IPS-20b (cell line): ENCODE measurements around the gene GAMT.

Experiments used
- H3K27ac ChIP-seq: one replicate; pipeline ENCODE4 v1.5.1; 2013; ENCODE audit warnings: low read length
- H3K27me3 ChIP-seq: 2 replicates; pipeline ENCODE4 v1.6.1; 2013; ENCODE audit warnings: mild to moderate bottlenecking, low read length, inconsistent platforms; ENCODE audit not compliant: insufficient read depth
- H3K36me3 ChIP-seq: 2 replicates; pipeline ENCODE4 v1.6.1; 2013; ENCODE audit warnings: low read depth, mild to moderate bottlenecking, inconsistent platforms, low read length, moderate library complexity; ENCODE audit not compliant: insufficient read depth
- H3K4me1 ChIP-seq: 2 replicates; pipeline ENCODE4 v1.6.1; 2013; ENCODE audit warnings: mild to moderate bottlenecking, control low read depth, inconsistent platforms, low read length, moderate library complexity; ENCODE audit not compliant: insufficient read depth
- H3K4me3 ChIP-seq: 2 replicates; pipeline ENCODE4 v1.5.1; 2013; ENCODE audit warnings: mild to moderate bottlenecking, low read length, inconsistent platforms
- H3K9ac ChIP-seq: 2 replicates; pipeline ENCODE4 v1.6.1; 2013; ENCODE audit warnings: low read depth, mild to moderate bottlenecking, inconsistent platforms, low read length, moderate library complexity
- H3K9me3 ChIP-seq: 2 replicates; pipeline ENCODE4 v1.6.1; 2013; ENCODE audit warnings: mild to moderate bottlenecking, low read depth, low read length, inconsistent platforms; ENCODE audit not compliant: insufficient read depth

The GAMT gene

DNA sequence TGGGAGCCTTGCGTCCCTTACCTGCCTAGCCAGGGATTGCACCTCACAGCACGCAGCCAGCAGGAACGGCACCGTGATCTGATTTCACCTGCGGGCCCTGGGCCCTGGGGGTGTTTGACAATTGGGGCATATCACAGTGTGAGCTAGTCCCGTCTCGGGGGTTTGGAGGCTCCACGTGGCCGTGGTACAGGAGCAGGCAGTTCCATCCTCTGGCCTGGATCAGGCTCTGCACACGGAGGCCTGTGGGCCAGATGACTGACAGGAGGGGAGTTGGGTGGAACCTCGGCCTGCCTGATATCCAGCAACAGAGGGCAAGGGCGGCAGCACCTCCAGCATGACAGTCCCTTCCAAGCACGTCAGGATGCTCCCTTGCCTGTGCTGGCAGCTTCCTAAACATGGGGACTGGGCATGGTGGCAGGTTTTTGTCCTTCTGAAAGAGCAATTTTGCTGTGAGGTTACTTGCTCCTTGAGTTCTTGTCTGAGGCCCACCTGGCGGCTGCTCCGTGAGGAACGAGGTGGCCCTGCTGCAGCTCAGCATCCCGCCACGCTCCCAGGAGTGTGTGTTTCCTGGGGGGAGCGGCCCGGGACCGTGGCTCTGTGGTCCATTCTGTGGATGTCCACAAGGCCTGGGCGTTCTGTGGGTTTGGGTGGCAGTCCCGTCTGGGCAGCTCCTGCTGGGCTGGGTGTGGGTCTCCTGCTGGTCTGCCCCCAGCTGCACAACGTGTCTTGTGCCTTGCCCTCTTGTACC lies 30.6 kb upstream of the GAMT start:
- Histone ChIP-seq H3K27ac (no peak overlapping the region), H3K9me3 (no peaks in the 10 kb centered on the region), H3K4me3 (no peak overlapping the region), H3K36me3 (peaks cover 73% of the 10 kb centered on the region), H3K4me1 (no peaks in the 10 kb centered on the region), H3K9ac (no peak overlapping the region), H3K27me3 (no peaks in the 10 kb centered on the region)

DNA sequence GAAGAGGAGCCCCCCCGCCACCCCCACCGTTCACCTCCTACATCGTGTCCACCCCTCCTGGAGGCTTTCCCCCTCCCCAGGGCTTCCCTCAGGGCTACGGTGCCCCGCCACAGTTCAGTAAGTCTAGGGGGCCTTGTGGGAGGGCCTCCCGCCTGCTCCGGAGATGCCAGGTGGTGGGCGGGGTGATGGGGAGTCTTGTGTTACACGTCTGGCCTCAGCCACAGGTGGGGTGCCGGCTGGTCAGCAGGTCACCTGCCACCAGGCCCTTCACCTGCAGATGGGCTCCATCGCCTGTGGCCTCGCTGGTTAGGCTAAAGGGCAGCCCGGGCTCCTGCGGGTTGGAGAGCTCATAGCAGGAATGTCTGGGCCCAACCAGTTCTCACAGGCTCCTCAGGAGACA lies 28.9 kb upstream of the GAMT start:
- H3K36me3 ChIP-seq, result peaks cover 85% of the 10 kb centered on the region

DNA sequence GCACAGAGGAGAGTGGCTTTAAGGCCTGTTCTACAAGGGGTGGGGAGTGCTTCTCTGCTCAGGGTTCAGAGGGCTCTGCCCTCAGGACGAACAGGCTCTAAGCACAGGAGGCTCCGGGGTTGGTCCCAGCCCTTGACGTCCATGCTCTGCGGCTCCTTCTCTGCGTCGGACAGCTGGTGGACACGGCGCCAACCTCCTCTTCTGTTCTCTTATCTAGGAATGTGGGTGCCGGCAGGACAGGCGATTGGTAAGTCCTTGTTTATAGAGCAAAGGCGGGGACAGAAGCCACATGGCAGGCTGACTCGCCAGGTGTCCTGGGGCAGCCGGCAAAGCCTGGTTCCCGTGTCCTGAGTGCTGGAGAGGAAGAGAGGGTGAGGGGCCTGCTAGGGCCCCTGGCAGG lies 28.4 kb upstream of the GAMT start:
- Histone ChIP-seq H3K4me3 (no peak overlapping the region), H3K27ac (no peak overlapping the region), H3K27me3 (no peaks in the 10 kb centered on the region), H3K9me3 (no peaks in the 10 kb centered on the region), H3K36me3 (peaks cover 88% of the 10 kb centered on the region), H3K4me1 (no peaks in the 10 kb centered on the region), H3K9ac (no peak overlapping the region)

More for the DNA sequence above, 28.9 kb upstream of the GAMT start:
- H3K9me3 ChIP-seq, result no peaks in the 10 kb centered on the region
- no peak overlapping the region for H3K9ac ChIP-seq
- no peak overlapping the region for H3K4me3 ChIP-seq
- H3K27me3 ChIP-seq, result no peaks in the 10 kb centered on the region
- no peaks in the 10 kb centered on the region for H3K4me1 ChIP-seq
- H3K27ac ChIP-seq, result no peak overlapping the region

DNA sequence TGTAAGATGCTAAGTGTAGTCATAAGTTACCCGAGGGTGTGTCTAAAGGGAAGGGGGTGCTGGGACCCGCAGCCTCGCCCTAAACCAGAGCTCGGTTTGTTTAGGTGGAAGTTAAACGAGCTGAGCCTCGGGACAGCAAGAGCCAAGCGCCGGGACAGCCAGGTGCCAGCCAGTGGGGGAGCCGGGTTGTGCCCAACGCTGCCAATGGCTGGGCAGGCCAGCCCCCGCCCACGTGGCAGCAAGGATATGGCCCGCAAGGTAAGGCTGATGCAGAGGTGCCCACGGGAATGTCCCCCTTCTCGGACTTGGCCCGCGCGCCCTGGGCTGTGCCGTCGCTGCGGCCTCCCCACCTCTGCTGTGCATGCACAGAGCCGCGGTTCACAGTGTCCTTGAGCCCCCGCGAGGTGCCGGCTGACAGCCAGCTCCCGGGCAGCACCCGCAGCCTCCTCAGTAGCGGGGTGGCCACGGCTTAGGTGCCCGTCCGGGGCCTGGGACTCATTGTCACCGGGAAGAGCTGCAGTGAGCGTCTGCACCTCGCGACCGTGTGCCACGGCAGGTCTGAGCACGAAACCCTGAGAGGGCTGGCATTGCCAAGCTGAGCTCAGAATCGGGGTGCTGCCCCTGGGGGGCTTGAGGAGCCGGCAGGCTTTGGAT lies 27.5 kb upstream of the GAMT start:
- Histone ChIP-seq H3K9ac (no peak overlapping the region), H3K9me3 (no peaks in the 10 kb centered on the region), H3K4me3 (no peak overlapping the region), H3K36me3 (peaks cover 88% of the 10 kb centered on the region), H3K27me3 (no peaks in the 10 kb centered on the region), H3K27ac (no peak overlapping the region), H3K4me1 (no peaks in the 10 kb centered on the region)

DNA sequence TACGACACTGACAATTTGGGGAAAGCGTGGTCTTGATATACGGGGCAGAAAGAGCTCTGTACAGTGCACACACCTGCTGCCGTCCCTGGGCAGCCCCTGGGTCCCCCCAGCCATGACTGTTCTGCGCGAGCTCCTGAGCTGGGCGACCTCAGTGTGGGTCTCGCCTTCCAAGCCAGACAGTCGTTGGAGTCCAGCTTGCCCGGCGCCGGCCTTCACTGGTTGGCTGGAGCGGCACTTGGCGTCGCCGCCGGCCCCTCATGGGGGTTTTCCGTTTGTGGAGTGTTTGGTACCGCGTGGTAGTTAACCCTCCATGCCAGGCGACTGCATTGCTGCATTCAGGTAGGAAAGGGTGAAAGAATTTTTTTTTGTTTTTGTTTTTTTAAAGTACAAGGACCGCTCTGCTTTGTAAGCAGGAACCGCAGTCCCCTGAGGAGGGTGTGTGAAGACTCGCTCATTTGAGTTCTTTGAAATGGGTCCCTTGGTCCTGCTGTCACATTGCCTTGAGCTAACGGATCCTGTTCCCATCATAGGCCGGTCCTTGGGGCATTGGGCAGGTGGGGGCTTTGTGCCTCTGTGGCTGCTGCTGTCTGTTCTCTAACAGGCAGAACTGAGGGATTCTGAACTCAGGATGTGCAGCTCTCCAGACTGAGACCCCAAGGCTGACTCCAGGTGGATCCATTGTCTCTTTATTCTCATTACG lies 26.0 kb upstream of the GAMT start:
- no peaks in the 10 kb centered on the region for H3K9me3 ChIP-seq
- no peak overlapping the region for H3K4me3 ChIP-seq

DNA sequence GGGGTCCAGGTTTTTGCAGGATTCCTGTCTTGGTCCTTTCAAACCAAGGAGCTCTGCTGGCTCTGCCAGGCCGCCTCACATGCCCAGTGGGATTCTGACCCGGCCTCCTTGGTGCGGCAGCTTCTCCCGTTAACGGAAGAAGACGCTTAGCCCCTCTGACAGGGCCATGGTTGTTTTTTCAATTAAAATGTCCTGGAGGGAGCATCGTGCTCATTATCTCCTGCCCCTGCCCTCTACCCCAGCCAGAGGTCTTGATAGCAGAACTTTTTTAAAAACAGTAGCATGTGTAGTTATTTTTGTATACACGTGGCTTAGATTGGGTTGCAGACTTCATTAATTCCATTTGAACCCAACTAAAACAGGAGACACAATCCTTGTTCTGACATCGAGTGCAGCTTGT lies 25.4 kb upstream of the GAMT start:
- H3K9ac ChIP-seq, result no peak overlapping the region
- no peaks in the 10 kb centered on the region for H3K9me3 ChIP-seq
- no peaks in the 10 kb centered on the region for H3K27me3 ChIP-seq
- no peaks in the 10 kb centered on the region for H3K4me1 ChIP-seq
- peaks cover 91% of the 10 kb centered on the region for H3K36me3 ChIP-seq
- no peak overlapping the region for H3K4me3 ChIP-seq
- H3K27ac ChIP-seq, result no peak overlapping the region

More for the DNA sequence above, 26.0 kb upstream of the GAMT start:
- no peaks in the 10 kb centered on the region for H3K4me1 ChIP-seq
- H3K9ac ChIP-seq, result no peak overlapping the region
- no peak overlapping the region for H3K27ac ChIP-seq
- peaks cover 91% of the 10 kb centered on the region for H3K36me3 ChIP-seq
- H3K27me3 ChIP-seq, result no peaks in the 10 kb centered on the region

DNA sequence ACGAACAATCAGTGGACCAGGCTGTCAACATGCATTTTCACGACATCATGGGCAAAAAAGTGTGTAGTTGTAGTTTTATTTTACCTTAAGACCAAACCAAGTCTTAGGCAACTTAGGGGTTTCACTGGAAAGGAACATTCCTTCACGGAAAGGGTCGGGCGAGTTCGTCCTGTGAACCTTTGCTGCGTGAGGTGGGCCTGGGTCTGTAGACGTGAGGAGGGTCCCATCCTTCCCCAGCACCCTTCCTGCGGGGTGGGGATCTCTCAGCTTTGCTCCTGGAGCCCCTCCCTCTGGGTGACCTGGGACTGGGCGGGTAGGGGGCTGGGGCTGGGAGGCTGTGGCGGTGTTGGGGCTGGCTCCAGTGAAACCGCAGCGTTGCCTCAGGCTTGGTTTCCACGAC lies 24.6 kb upstream of the GAMT start:
- Histone ChIP-seq H3K4me3 (no peak overlapping the region), H3K9ac (no peak overlapping the region), H3K27me3 (no peaks in the 10 kb centered on the region), H3K9me3 (no peaks in the 10 kb centered on the region), H3K36me3 (peaks cover 94% of the 10 kb centered on the region), H3K4me1 (no peaks in the 10 kb centered on the region), H3K27ac (no peak overlapping the region)

DNA sequence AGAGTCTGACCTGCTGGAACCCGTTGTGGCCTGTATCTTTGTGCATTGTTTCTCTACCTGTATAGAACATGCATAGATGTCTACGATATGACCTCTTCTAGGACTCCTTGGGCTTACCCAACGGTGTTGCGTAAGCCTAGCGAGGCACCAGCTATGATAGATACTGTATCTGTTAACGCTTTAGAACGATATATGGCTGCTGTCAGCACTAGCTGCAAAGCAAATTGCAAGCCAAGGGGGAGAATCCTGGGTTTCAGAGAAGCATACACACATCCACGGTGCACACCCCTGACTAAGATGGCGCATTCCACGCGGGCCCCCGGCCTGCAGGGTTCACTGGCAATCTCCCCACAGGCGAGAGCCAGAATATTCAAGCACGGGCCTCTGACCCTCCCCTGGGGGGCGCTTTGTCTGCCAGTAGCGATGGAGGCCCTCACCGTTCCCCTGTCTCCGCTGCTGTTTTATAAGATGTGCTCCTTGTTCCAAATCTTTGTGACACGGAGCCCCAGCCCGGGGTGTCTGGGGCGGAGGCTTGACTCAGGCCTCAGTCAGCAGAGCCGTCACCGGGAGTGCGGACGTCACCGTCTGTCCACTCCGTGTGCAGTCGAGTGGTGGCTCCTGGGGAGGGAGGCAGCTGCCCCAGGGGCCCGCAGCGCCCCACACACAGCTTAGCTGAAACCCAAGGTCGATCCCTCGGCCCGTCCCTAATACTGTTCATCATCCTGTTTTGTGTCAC lies 23.9 kb upstream of the GAMT start:
- Histone ChIP-seq H3K9ac (no peak overlapping the region), H3K27me3 (no peaks in the 10 kb centered on the region), H3K36me3 (peaks cover 98% of the 10 kb centered on the region), H3K27ac (no peak overlapping the region), H3K4me1 (no peaks in the 10 kb centered on the region), H3K4me3 (no peak overlapping the region), H3K9me3 (no peaks in the 10 kb centered on the region)

DNA sequence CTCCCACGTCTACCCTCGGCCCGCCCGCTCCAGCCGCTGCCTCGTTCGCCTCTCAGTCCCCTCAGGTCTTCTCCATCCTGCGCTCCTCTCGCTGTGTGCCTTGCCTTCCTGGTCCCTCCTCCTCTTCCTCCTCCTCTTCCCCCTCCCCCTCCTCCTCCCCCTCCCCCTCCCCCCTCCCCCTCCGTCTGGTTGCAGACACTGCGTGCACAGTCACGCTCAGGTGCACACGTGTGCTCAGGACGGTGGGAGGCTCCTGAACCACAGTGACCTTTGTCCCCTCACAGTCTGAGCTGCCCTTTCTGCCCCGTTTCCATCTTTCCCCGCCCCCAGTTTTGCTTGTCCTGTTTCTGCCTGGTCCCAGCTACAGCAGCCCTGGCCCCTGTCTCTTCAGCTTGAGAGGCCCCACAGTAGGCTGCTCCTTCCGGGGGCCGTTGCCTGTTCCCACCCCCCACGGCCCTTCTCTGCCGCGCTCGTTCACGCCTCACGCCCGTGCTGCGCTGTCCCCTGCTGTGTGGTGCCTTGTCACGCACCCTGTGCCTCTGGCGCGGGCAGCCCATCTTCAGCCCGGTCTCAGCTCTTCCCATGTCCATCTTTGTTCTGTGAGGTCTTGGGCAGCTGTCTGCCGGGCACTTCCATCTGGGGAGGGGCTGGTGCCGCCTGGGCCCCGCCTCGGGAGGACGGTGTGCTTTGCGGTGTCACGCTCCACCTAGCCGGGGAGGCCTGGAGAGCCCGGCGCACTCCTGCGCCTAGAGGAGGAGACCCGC lies 23.0 kb upstream of the GAMT start:
- Histone ChIP-seq H3K9ac (no peak overlapping the region), H3K4me3 (no peak overlapping the region), H3K4me1 (no peaks in the 10 kb centered on the region), H3K9me3 (no peaks in the 10 kb centered on the region), H3K27ac (no peak overlapping the region), H3K36me3 (peaks cover 95% of the 10 kb centered on the region), H3K27me3 (no peaks in the 10 kb centered on the region)

DNA sequence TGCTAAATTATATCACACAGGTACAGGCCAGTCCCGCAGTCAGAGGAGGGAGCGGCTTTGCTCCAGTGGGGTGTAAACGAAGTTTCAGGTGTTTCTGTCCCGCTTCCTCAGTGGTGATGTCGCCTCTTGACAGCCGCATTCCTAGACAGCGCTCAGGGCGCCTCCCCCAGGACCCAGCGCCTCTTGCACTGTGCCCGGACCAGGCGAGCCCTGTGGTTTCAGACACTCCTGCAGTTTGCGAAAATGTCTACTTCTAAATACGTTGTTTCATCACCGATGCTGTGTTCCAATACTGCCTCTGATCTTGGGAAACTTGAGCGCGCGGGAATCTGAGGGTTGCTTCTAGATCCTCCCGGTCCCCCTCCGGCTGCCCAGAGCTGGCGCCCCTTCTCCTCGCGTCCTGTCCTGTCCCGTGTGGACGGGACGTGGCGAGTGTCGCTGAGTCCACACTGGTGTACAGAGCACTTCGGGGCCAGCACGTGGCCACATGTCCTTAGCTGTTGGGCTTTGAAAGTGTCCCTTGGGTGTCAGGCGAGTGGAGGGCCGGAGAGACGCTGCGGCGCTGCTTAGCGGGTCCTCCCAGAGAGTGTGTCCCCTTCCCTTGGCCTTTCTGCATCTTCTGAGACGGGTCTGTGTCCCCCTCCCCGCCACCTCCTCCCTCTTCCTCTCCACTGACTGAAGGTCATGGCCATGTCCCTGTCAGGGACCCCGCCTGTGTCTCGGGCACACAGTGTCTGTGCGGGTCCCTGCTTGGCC lies 22.3 kb upstream of the GAMT start:
- Histone ChIP-seq H3K9ac (no peak overlapping the region), H3K9me3 (no peaks in the 10 kb centered on the region), H3K27ac (no peak overlapping the region), H3K27me3 (no peaks in the 10 kb centered on the region), H3K36me3 (peaks cover 95% of the 10 kb centered on the region), H3K4me3 (no peak overlapping the region), H3K4me1 (no peaks in the 10 kb centered on the region)
